GM13977 (cell line): ENCODE measurements around the gene ROBO4.

ENCODE experiments used
- DNase-seq: peaks from one replicate; pipeline ENCODE4 v3.0.0; 2012; ENCODE audit warnings: low spot score
- in situ Hi-C: fragments of 300-500 bp; cut with MboI; formaldehyde crosslinking; loops from one replicate; pipeline ENCODE4 v1.12.0; 2022; ENCODE audit warnings: low sequenced_read_pairs, low pct_unique_long_range_greater_than_20kb, mixed read lengths, inconsistent platforms; ENCODE audit not compliant: unreplicated experiment
- TF ChIP-seq, protein P1 (sequence below): IDR thresholded peaks from 2 replicates; pipeline ENCODE4 v1.5.1; 2012; ENCODE audit warnings: mild to moderate bottlenecking, control low read depth; ENCODE audit not compliant: insufficient read depth; ENCODE audit errors: extremely low read depth, missing control alignments

The ROBO4 gene

GRCh38 chr11:124920356-124920755 lies 22.7 kb upstream of the ROBO4 start:
- TF ChIP-seq, protein P1, sequence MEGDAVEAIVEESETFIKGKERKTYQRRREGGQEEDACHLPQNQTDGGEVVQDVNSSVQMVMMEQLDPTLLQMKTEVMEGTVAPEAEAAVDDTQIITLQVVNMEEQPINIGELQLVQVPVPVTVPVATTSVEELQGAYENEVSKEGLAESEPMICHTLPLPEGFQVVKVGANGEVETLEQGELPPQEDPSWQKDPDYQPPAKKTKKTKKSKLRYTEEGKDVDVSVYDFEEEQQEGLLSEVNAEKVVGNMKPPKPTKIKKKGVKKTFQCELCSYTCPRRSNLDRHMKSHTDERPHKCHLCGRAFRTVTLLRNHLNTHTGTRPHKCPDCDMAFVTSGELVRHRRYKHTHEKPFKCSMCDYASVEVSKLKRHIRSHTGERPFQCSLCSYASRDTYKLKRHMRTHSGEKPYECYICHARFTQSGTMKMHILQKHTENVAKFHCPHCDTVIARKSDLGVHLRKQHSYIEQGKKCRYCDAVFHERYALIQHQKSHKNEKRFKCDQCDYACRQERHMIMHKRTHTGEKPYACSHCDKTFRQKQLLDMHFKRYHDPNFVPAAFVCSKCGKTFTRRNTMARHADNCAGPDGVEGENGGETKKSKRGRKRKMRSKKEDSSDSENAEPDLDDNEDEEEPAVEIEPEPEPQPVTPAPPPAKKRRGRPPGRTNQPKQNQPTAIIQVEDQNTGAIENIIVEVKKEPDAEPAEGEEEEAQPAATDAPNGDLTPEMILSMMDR, result no peak
- in situ Hi-C loops, result no loop called here
- no peak for DNase-seq

DNA sequence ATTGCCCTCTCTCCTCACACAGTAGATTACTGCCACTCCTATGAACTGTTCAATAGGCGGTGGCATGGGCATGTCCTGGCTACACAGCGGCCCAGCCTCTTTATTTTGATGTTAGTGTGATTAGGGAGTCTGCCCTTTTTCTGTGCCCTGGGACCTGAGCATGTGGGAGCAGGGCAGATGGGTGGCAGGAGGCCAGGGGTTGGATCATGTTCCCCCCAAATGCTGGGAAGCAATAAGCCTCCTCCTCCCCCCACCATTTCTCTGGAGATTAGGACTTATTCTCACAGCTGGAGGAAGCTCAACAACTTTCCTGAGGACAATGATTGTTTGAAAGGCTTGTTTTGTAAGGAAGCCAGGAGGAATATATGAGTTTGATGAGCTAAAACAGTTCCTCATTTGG lies 22.2 kb upstream of the ROBO4 start:
- TF ChIP-seq, protein P1, result no peak
- DNase-seq, result no peak
- in situ Hi-C loops, result no loop called here

GRCh38 chr11:124918950-124919349 lies 21.3 kb upstream of the ROBO4 start, which contains the start of gene HEPN1:
Gene HEPN1 (plus strand): TSS chr11:124919250.
- in situ Hi-C loops, result no loop called here
- TF ChIP-seq, protein P1, result no peak
- no peak for DNase-seq

- in situ Hi-C loops, result no loop called here
- DNase-seq, result no peak
- TF ChIP-seq, protein P1, result no peak
Measured at GRCh38 chr11:124917115-124917637, 19.5 kb upstream of the ROBO4 start.

DNA sequence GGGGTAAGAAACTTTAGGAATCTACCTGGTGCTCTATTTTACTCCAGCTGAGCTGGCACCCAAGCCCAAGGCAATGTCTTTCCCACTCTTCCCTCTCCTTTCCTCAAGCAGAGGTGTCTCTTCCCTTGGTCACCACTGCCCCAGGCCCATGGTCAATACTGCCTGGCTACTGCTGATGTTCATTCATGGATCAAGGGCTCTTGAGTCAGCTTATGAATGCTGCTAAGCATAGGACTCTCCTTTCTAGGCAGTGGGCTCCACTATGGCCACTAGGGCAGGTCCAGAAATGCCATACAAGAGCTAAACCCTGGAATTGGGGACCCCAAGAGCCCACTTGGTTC lies 18.7 kb upstream of the ROBO4 start:
- TF ChIP-seq, protein P1, result no peak
- DNase-seq, result no peak
- in situ Hi-C loops, result no loop called here

- no peak for DNase-seq
- in situ Hi-C loops, result no loop called here
- TF ChIP-seq, protein P1, result no peak
Measured at GRCh38 chr11:124915541-124916369, 18.1 kb upstream of the ROBO4 start.
